ENCODE data around the gene PCSK5.

PCSK5 gene

DNA sequence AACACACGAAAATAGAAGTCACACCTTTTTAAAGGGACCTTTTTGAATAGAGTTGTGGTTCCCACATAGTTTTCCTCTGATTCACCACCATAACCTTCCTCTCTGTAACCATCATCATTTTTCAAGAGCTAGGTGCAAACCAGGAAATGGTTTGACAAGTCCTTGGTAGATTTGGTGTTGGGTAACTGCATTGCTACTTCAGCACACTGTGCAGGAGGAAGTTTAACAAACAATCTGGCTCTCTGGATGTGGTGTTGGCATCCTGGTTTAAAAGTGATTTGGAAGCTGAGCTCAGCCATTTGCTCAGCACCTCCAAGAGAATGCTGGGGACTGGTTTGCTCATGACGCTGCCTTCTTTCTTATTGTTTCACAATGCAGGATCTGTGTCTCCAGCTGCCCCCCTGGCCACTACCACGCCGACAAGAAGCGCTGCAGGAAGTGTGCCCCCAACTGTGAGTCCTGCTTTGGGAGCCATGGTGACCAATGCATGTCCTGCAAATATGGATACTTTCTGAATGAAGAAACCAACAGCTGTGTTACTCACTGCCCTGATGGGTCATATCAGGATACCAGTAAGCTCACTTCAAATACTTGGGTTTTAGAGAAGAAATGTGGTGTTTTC, 290.7 kb downstream of the PCSK5 start:
- DNase-seq (ENCODE audit: low read depth in 2 of 2, low spot score in 1 of 2), result no peak

- no peak for DNase-seq (ENCODE audit: low read depth in 2 of 2, low spot score in 1 of 2)
These were observed 291.3 kb downstream of the PCSK5 start for GRCh38 chr9:76181781-76182180.

- no peak for DNase-seq (ENCODE audit: low read depth in 2 of 2, low spot score in 1 of 2)
These were observed 295.0 kb downstream of the PCSK5 start for GRCh38 chr9:76185432-76185831.

DNA sequence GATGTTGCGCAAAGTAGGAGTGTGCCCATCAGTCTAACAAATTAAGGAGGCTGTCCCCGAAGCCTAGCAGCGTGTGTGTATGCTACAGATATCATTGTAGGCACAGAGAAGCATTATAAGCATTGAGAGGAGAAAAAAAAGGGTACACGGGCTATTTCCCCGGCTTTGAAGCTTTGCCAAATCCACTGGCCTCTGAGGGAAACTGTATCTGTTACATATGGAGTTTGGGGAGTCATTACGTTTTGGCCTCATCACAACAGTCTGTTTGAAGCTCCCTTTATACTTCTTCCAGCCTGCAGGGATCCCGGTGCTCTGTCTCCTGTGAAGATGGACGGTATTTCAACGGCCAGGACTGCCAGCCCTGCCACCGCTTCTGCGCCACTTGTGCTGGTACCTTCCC, 297.8 kb downstream of the PCSK5 start:
- DNase-seq (ENCODE audit: low read depth in 2 of 2, low spot score in 1 of 2), result no peak

DNA sequence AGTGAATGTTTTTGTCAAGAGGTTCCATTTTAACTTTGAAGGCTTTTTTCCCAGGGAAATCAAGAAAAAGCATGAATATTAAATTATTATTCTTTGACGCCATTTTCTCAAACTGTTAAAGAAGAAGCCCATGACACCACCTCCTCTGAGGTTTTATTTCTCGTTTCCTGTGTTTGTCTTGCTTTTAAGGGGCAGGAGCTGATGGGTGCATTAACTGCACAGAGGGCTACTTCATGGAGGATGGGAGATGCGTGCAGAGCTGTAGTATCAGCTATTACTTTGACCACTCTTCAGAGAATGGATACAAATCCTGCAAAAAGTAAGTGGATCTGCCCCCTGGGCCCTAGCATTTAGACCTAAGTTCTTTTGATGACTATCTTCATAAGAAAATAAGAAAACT, 298.4 kb downstream of the PCSK5 start:
- no peak for DNase-seq (ENCODE audit: low read depth in 2 of 2, low spot score in 1 of 2)

DNA sequence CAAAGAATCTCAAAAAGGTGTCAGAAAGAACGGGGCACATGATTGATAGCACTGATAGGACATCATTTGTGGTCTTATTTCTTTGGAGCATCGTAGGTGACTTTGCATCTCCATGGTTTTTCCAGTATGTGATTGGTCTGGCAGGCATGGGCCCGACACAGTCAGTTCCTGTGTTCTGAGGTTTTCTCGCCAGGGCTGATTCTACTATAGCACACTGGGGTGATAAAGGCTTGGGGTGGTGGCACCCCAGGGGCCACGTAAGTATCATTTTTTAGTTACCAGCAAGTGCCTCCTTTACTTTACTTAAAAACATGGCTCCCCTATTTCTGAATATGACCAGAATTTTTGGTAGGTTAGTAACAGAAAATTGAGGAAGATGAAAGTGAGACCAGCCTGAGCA, 301.0 kb downstream of the PCSK5 start:
- no peak for DNase-seq (ENCODE audit: low read depth in 2 of 2, low spot score in 1 of 2)

GRCh38 chr9:76192013-76192412, 301.5 kb downstream of the PCSK5 start:
- DNase-seq (ENCODE audit: low read depth in 2 of 2, low spot score in 1 of 2), result no peak

DNA sequence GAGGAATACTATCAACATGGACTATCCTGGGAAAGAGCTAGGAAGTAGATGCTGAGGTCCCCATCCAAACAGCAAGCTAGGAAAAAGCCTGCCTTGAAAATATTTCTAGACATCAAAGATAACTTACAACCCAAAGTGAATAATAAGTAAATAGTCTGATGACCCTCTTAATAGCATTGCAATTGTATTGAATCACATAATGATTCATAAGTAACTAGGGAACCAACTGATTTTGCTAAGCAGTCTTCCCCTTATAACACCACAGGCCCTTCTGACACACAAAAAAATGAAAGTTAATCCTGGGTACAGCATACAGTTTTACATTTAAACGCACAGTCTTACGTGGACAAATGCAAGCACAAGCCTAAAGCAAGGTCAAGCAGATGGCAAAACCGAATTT, 304.4 kb downstream of the PCSK5 start:
- no peak for DNase-seq (ENCODE audit: low read depth in 2 of 2, low spot score in 1 of 2)

- DNase-seq (ENCODE audit: low read depth in 2 of 2, low spot score in 1 of 2), result no peak
These were observed 307.9 kb downstream of the PCSK5 start for GRCh38 chr9:76198336-76198735.

GRCh38 chr9:76200315-76200714, 309.8 kb downstream of the PCSK5 start:
- DNase-seq (ENCODE audit: low read depth in 2 of 2, low spot score in 1 of 2), result no peak

GRCh38 chr9:76200745-76201144, 310.3 kb downstream of the PCSK5 start:
- no peak for DNase-seq (ENCODE audit: low read depth in 2 of 2, low spot score in 1 of 2)

GRCh38 chr9:76203373-76203772, 312.9 kb downstream of the PCSK5 start:
- DNase-seq (ENCODE audit: low read depth in 2 of 2, low spot score in 1 of 2), result no peak

DNA sequence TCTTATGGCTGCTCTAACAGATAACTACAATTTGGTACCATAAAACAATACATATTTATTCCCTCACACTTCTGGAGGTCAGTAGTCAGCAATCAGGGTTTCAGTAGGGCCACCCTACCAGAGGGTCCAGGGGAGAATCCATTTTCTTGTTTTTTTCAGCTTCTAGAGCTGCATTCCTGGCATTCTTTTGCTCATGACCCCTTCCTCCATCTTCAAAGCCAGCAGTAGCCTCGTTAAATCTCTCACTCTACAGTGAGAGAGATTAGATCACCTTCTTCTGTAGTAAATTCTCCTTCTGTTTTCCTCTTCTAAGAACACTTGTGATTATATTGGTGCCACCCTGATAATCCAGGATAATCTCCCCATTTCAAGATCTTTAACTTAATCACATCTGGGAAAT, 316.3 kb downstream of the PCSK5 start:
- DNase-seq (ENCODE audit: low read depth in 2 of 2, low spot score in 1 of 2), result no peak

GRCh38 chr9:76213751-76214150, 323.3 kb downstream of the PCSK5 start:
- no peak for DNase-seq (ENCODE audit: low read depth in 2 of 2, low spot score in 1 of 2)

GRCh38 chr9:76215066-76215465, 324.6 kb downstream of the PCSK5 start:
- no peak for DNase-seq (ENCODE audit: low read depth in 2 of 2, low spot score in 1 of 2)

DNA sequence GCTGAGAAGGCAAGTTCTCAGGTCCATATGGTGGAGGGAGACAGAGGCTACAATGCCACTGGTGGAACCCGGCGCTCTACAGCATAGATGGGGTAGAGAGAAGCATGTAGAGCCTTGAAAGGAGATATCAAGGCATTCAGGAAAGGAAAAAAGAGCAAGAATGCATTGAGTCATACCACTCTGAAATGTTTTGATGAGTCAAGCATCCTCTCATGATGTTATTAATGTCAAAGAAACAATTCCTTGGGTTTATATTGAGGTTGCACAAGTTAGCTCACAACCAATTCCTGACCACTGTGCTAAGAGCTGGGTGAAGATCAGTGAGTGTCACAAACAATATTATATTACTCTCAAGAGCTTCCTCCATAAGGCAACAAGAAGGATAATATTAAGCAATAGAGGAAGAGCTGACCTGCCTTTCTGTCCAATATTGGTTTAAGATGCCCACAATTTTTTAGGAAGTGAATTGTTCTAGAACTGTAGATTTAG, 325.7 kb downstream of the PCSK5 start:
- DNase-seq (ENCODE audit: low read depth in 2 of 2, low spot score in 1 of 2), result no peak

- DNase-seq (ENCODE audit: low read depth in 2 of 2, low spot score in 1 of 2), result no peak
These were observed 327.8 kb downstream of the PCSK5 start for GRCh38 chr9:76218117-76218885.

DNA sequence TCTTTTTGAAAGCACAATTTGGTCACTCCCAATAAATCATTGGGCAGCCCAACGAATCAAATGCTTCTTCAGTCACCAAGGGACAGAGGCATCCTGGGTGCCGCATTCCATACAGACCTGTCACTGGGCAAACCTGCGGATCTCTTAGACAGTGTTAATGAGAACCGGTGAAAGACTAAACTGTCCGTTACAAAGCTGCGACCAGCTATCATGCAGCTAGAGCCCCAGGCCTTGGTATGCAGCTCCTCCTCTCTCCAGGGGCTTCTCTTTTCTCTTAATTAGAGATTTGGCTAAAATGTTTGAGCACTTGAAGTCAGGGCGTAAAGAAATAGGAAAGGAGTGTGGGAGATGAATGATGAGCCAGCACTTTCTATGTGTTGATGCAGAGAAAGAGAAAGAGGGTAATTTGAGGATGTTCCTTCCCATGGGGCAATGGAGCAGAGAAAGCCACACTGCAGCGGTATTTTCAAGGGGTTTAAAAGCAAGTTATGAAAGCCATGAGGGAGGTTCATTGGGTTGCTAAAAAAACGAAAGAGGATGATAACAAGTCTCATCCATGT, 328.5 kb downstream of the PCSK5 start:
- no peak for DNase-seq (ENCODE audit: low read depth in 2 of 2, low spot score in 1 of 2)

GRCh38 chr9:76219560-76220151, 329.2 kb downstream of the PCSK5 start:
- DNase-seq (ENCODE audit: low read depth in 2 of 2, low spot score in 1 of 2), result no peak

GRCh38 chr9:76221423-76221822, 330.9 kb downstream of the PCSK5 start:
- no peak for DNase-seq (ENCODE audit: low read depth in 2 of 2, low spot score in 1 of 2)

- no peak for DNase-seq (ENCODE audit: low read depth in 2 of 2, low spot score in 1 of 2)
These were observed 333.4 kb downstream of the PCSK5 start for GRCh38 chr9:76223749-76224340.

DNA sequence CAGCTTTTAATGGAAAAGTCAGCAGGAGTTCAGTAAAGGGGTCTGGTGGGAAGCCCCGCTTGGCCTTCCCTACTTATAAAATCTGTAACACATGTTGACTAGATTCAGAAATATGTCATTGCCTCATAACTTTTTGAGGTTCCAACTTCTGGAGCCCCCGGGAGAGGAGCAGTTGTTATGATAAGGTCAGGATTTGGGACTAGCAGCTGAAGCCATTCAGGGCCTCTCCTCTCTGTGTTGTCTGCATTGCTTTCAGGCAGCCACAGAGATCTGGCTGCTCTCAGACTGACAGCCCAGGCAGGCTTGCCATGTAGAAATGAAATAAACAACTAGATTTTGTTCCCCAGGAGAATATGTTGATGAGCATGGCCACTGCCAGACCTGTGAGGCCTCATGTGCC, 336.7 kb downstream of the PCSK5 start:
- DNase-seq (ENCODE audit: low read depth in 2 of 2, low spot score in 1 of 2), result no peak
